Muscle layer of colon (tissue), 2 donors: ENCODE results near the gene AHNAK.

ENCODE experiments used
- H3K27ac ChIP-seq: one replicate; pipeline ENCODE4 v1.7.0; 2013; ENCODE audit warnings: low read depth, mild to moderate bottlenecking, low read length, moderate library complexity
- H3K27me3 ChIP-seq, 2 donors: one replicate each; pipeline ENCODE4 v1.7.0; 2013; ENCODE audit warnings: low read length in 2 of 2, mild to moderate bottlenecking in 2 of 2; ENCODE audit not compliant: insufficient read depth in 2 of 2, control insufficient read depth in 1 of 2
- H3K36me3 ChIP-seq: one replicate; pipeline ENCODE4 v1.7.0; 2013; ENCODE audit warnings: mild to moderate bottlenecking, low read length; ENCODE audit not compliant: insufficient read depth
- H3K4me1 ChIP-seq: one replicate; pipeline ENCODE4 v1.7.0; 2013; ENCODE audit warnings: mild to moderate bottlenecking, low read length; ENCODE audit not compliant: insufficient read depth
- H3K4me3 ChIP-seq, 2 donors: one replicate each; pipeline ENCODE4 v1.7.0; 2013; ENCODE audit warnings: low read length in 2 of 2, low read depth in 1 of 2, mild to moderate bottlenecking in 1 of 2, moderate library complexity in 1 of 2
- H3K9ac ChIP-seq: one replicate; pipeline ENCODE4 v1.7.0; 2013; ENCODE audit warnings: low read length
- H3K9me3 ChIP-seq: one replicate; pipeline ENCODE4 v1.7.0; 2013; ENCODE audit warnings: mild to moderate bottlenecking, low read length
- donor health status: abdominal sarcoma.
- donor health status: Adenocarcinoma of cecum.

AHNAK gene

DNA sequence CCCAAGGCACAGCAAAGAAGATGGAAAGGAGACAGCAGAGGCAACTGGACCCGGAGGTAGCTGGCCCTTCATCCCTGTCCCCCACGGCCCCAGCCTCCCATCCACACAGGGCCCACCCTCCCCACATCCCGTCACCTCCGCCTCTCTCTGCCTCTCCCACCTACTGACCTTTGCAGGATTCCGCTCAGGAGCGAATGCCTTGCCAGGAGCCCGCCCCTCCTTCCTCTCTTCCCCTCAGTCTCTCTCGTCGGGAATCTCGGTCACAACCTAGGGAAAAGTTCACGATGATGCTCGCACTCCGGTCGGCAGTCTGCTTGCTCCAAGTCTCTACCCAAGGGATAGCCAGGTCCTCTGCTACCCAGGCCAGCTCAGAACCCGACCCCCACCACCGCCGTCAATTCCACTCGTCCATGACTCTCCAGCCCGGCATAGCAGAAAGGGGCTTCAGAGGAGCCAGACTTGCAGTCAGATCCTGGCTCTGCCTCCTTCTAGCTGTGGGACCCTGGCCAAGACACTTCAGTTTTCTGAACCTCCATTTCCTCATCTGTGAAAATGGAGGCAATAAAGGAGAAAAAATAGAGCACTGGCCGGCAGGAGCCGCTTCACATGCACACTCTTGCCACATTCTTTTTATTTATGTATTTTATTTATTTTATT is 10.2 kb downstream of the AHNAK start:
- Histone ChIP-seq H3K9ac (no peak overlapping the region), H3K4me1 (peaks cover 65% of the 10 kb centered on the region), H3K36me3 (peaks cover 57% of the 10 kb centered on the region), H3K4me3 (peak overlapping the region in 1 of 2 donors; percentile 30), H3K27me3 (no peaks in the 10 kb centered on the region), H3K9me3 (no peaks in the 10 kb centered on the region), H3K27ac (peak overlapping the region; percentile 8)

DNA sequence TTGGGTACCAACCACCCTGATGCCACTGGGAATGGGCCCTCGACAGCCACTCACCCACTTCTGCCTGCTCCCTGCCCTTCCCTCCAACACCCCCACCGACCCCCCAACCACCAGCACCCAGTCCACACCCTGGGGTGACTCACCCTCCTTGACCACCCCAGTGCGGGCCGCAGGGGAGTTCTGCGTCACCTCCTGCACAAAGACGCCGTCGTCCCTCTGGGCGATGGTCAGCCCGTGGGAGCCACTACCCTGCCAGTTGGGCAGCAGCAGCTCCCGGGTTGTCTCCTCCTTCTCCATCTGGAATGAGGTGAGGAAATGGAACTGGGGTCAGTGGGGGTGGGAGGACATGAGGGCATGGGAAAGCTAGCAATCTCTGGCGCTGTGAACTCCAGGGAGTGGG is 10.8 kb downstream of the AHNAK start:
- H3K4me1 ChIP-seq, result peaks cover 65% of the 10 kb centered on the region
- H3K36me3 ChIP-seq, result peaks cover 63% of the 10 kb centered on the region
- H3K4me3 ChIP-seq, result peak overlapping the region in 1 of 2 donors; percentile 30
- H3K27me3 ChIP-seq, result no peaks in the 10 kb centered on the region
- no peaks in the 10 kb centered on the region for H3K9me3 ChIP-seq
- no peak overlapping the region for H3K9ac ChIP-seq
- H3K27ac ChIP-seq, result no peak overlapping the region

DNA sequence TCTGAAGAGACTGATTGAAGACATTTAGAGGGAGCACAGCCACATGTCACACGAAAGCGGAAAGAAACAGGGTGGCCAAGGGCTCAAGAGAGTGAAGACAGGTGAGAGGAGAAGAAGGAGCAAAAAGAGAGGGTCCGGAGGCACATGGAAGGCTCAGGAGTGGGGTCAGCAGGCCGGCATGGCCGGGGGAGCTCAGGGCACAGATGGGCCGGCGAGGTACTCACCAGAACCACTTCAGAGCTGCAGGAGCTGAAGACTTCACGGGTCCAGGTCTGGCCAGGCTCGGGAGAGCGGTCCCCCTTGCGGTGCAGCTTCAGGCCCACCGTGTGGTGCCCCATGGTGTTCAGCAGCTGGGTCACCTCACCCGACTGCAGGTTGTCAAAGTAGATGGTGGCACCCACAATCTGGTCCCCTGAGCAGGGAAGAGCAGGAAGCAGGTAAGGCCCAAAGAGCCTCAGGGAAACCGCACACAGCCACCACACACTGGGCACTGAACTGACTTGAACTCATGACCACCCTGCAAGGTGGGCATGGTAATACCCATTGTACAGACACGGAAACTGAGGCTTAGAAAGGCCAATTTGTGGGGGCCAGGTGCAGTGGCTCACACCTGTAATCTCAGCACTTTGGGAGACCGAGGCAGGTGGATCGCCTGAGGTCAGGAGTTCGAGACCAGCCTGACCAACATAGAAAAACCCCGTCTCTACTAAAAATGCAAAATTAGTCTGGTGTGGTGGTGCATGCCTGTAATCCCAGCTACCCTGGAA is 11.6 kb downstream of the AHNAK start:
- Histone ChIP-seq H3K36me3 (peaks cover 71% of the 10 kb centered on the region), H3K27me3 (no peaks in the 10 kb centered on the region), H3K27ac (no peak overlapping the region), H3K4me3 (no peak overlapping the region), H3K9ac (no peak overlapping the region), H3K9me3 (no peaks in the 10 kb centered on the region), H3K4me1 (peaks cover 63% of the 10 kb centered on the region)

GRCh38 chr11:62532096-62532495 is 14.5 kb downstream of the AHNAK start:
- Histone ChIP-seq H3K9ac (no peak overlapping the region), H3K4me1 (peaks cover 44% of the 10 kb centered on the region), H3K27me3 (no peaks in the 10 kb centered on the region)

GRCh38 chr11:62516736-62517371 is 29.8 kb downstream of the AHNAK start:
- peak overlapping the region; percentile 19 for H3K27ac ChIP-seq
- peaks cover 35% of the 10 kb centered on the region for H3K4me1 ChIP-seq
- H3K9me3 ChIP-seq, result no peaks in the 10 kb centered on the region
- no peak overlapping the region for H3K4me3 ChIP-seq
- H3K36me3 ChIP-seq, result peaks cover 71% of the 10 kb centered on the region
- no peaks in the 10 kb centered on the region for H3K27me3 ChIP-seq
- H3K9ac ChIP-seq, result no peak overlapping the region

More at GRCh38 chr11:62532096-62532495, 14.5 kb downstream of the AHNAK start:
- Histone ChIP-seq H3K36me3 (peaks cover 88% of the 10 kb centered on the region), H3K9me3 (no peaks in the 10 kb centered on the region), H3K27ac (no peak overlapping the region), H3K4me3 (no peak overlapping the region)

GRCh38 chr11:62514151-62514550 is 32.5 kb downstream of the AHNAK start:
- Histone ChIP-seq H3K9me3 (no peaks in the 10 kb centered on the region), H3K4me1 (peaks cover 29% of the 10 kb centered on the region), H3K27ac (no peak overlapping the region)

GRCh38 chr11:62513626-62514025 is 33.0 kb downstream of the AHNAK start:
- Histone ChIP-seq H3K9me3 (no peaks in the 10 kb centered on the region), H3K27me3 (no peaks in the 10 kb centered on the region), H3K27ac (no peak overlapping the region), H3K36me3 (peaks cover 39% of the 10 kb centered on the region), H3K9ac (no peak overlapping the region), H3K4me1 (peaks cover 31% of the 10 kb centered on the region), H3K4me3 (no peak overlapping the region)

More at GRCh38 chr11:62514151-62514550, 32.5 kb downstream of the AHNAK start:
- Histone ChIP-seq H3K27me3 (no peaks in the 10 kb centered on the region), H3K36me3 (peaks cover 44% of the 10 kb centered on the region), H3K9ac (no peak overlapping the region), H3K4me3 (no peak overlapping the region)

DNA sequence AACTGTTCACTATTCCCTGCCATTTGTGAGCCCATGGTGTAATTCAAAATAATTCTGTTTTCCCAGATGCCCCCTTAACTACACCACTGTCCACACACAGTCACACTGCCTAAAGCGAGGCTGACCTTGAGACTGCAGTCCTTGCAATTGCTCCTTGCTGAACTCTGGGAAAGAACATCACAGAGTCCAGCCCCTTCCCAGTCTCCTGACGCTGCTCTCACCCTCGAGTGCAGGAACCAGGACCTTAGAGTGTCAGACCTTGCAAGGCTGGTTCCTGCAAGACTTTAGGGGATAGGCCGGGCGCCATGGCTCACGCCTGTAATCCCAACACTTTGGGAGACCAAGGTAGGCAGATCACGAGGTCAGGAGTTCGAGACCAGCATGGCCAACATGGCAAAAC is 33.6 kb downstream of the AHNAK start:
- no peak overlapping the region for H3K27ac ChIP-seq

GRCh38 chr11:62508336-62509058 is 38.1 kb downstream of the AHNAK start:
- Histone ChIP-seq H3K4me1 (peaks cover 51% of the 10 kb centered on the region), H3K36me3 (no peaks in the 10 kb centered on the region), H3K27me3 (no peaks in the 10 kb centered on the region), H3K9ac (peak overlapping the region; percentile 36), H3K27ac (peak overlapping the region; percentile 90), H3K4me3 (peak overlapping the region in 1 of 2 donors; percentile 53), H3K9me3 (no peaks in the 10 kb centered on the region)

More for the DNA sequence above, 33.6 kb downstream of the AHNAK start:
- no peak overlapping the region for H3K9ac ChIP-seq
- H3K9me3 ChIP-seq, result no peaks in the 10 kb centered on the region
- peaks cover 31% of the 10 kb centered on the region for H3K4me1 ChIP-seq
- peaks cover 32% of the 10 kb centered on the region for H3K36me3 ChIP-seq
- no peaks in the 10 kb centered on the region for H3K27me3 ChIP-seq
- H3K4me3 ChIP-seq, result no peak overlapping the region

GRCh38 chr11:62507125-62507422 is 39.5 kb downstream of the AHNAK start:
- no peak overlapping the region for H3K9ac ChIP-seq
- peaks cover 65% of the 10 kb centered on the region for H3K4me1 ChIP-seq
- H3K4me3 ChIP-seq, result no peak overlapping the region
- H3K27ac ChIP-seq, result peak overlapping the region; percentile 90
- H3K36me3 ChIP-seq, result no peaks in the 10 kb centered on the region
- H3K27me3 ChIP-seq, result no peaks in the 10 kb centered on the region
- no peaks in the 10 kb centered on the region for H3K9me3 ChIP-seq
